ENCODE data around the gene CDH13. TPM values are rescaled to one million over a fixed set of nuclear protein-coding genes. Genes with fewer than 3 reads are reported as not detected.

CDH13 gene
- total and polyA plus RNA-seq, 10 of the 15 experiments (the other 5 are each of a cell fraction or from before 2014, with no cell fraction given), result under 0.01 to 0.05 TPM; not detected in 8

DNA sequence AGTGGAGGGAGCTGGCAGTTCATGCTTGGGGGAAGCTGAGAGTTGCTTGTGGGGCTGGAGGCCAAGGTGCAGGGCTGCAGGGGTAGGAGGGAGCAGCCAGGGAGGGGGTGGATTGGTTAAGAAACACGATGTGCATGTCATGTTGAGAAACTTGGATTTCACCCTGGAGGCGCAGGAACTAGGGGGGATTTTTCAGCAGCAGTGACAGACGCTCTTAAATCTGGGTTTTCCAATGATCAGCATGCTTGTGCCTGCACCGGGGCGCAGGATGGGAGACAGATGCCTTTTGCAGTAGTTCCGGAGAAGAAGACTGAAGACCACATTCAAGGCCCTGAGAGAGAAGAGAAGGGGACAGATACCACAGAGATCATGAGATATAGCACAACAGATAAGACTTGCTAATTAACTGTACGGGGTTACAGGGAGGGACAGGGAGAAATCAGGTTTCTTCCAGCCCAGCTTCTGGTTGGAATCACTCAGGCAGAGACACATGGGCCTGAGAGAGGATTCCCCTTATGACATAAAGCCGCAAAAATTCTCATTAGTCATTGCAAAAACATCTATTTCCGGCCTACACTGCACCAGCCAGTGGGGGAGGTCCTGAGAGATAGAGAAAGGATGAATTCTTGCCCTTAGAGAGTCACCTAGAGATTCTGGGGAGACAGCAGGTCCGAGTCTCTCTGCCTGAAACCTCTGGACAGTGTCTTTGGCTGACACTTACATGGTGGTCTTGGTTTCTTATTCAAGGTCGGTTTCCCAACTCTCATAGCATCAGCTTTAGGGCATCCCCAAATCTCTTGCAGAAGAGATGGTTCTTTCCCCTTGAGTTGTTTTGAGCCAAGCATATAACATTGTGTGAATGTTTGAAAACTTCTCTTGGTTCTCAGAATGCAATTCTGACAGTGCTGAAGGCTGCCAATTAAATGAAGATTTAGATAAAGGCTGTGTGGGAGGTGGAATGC is 27.1 kb downstream of the CDH13 start (continued):
- TF ChIP-seq NRF1 (conservative IDR thresholded peaks at IDR 0.05; ENCODE audit: low read depth, low read length), result no peak
- 0 out of 2 replicates have a peak, but pooled peaks have one; percentile 3 for TF ChIP-seq ZNF24 (IDR thresholded peaks at IDR 0.05)
- TF ChIP-seq BCL3 (IDR thresholded peaks at IDR 0.05; ENCODE audit: borderline replicate concordance, insufficient read depth, low read depth, low read length, poor library complexity, severe bottlenecking), result peak; percentile 85
- TF ChIP-seq ZNF217 (IDR thresholded peaks at IDR 0.05), result peak; percentile 95
- TF ChIP-seq JUND (IDR thresholded peaks at IDR 0.05; ENCODE audit: low read depth, low read length), result peak; percentile 73; the same call in 1 of the 2 replicates
- TF ChIP-seq POLR2A (IDR thresholded peaks at IDR 0.05; ENCODE audit: low read depth, low read length), result peak; percentile 64
- peak; percentile 20; the same call in 1 of the 2 replicates for TF ChIP-seq ZSCAN29 (IDR thresholded peaks at IDR 0.05)
- peak; percentile 60; the same call in 1 of the 2 replicates for TF ChIP-seq TCF7 (IDR thresholded peaks at IDR 0.05; ENCODE audit: borderline replicate concordance)
- TF ChIP-seq PAX5 (IDR thresholded peaks at IDR 0.05; ENCODE audit: borderline replicate concordance, low read depth, low read length), result peak; percentile 95
- peak; percentile 93 for TF ChIP-seq IKZF1 (conservative IDR thresholded peaks at IDR 0.05)
- TF ChIP-seq MEF2A (IDR thresholded peaks at IDR 0.05; ENCODE audit: insufficient read depth, low read depth, low read length), result peak; percentile 92
- TF ChIP-seq TARDBP (IDR thresholded peaks at IDR 0.05; ENCODE audit: borderline replicate concordance), result 0 out of 2 replicates have a peak, but pooled peaks have one; percentile 61
- no peak for TF ChIP-seq EZH2 (IDR thresholded peaks at IDR 0.05; ENCODE audit: borderline replicate concordance, control insufficient read depth, low read depth, low read length)
- peak; percentile 83 for TF ChIP-seq IRF4 (IDR thresholded peaks at IDR 0.05; ENCODE audit: low read depth, low read length)
- TF ChIP-seq, protein P1, sequence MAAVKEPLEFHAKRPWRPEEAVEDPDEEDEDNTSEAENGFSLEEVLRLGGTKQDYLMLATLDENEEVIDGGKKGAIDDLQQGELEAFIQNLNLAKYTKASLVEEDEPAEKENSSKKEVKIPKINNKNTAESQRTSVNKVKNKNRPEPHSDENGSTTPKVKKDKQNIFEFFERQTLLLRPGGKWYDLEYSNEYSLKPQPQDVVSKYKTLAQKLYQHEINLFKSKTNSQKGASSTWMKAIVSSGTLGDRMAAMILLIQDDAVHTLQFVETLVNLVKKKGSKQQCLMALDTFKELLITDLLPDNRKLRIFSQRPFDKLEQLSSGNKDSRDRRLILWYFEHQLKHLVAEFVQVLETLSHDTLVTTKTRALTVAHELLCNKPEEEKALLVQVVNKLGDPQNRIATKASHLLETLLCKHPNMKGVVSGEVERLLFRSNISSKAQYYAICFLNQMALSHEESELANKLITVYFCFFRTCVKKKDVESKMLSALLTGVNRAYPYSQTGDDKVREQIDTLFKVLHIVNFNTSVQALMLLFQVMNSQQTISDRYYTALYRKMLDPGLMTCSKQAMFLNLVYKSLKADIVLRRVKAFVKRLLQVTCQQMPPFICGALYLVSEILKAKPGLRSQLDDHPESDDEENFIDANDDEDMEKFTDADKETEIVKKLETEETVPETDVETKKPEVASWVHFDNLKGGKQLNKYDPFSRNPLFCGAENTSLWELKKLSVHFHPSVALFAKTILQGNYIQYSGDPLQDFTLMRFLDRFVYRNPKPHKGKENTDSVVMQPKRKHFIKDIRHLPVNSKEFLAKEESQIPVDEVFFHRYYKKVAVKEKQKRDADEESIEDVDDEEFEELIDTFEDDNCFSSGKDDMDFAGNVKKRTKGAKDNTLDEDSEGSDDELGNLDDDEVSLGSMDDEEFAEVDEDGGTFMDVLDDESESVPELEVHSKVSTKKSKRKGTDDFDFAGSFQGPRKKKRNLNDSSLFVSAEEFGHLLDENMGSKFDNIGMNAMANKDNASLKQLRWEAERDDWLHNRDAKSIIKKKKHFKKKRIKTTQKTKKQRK (IDR thresholded peaks at IDR 0.05; ENCODE audit: low read depth, low read length), result no peak
- TF ChIP-seq CEBPB (IDR thresholded peaks at IDR 0.05; ENCODE audit: borderline replicate concordance in 1 of 2, low read depth in 2 of 2, low read length in 2 of 2), result peak in 1 of 2 experiments; percentile 58; a peak in 1 of 4 replicates
- peak; percentile 97 for TF ChIP-seq ATF2 (IDR thresholded peaks at IDR 0.05; ENCODE audit: low read length)
- no peak for TF ChIP-seq ESRRA (IDR thresholded peaks at IDR 0.05; ENCODE audit: low read length)
- TF ChIP-seq, protein P2, sequence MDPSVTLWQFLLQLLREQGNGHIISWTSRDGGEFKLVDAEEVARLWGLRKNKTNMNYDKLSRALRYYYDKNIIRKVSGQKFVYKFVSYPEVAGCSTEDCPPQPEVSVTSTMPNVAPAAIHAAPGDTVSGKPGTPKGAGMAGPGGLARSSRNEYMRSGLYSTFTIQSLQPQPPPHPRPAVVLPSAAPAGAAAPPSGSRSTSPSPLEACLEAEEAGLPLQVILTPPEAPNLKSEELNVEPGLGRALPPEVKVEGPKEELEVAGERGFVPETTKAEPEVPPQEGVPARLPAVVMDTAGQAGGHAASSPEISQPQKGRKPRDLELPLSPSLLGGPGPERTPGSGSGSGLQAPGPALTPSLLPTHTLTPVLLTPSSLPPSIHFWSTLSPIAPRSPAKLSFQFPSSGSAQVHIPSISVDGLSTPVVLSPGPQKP (IDR thresholded peaks at IDR 0.05; ENCODE audit: low read depth, low read length), result peak; percentile 57; the same call in 1 of the 2 replicates
- no peak for TF ChIP-seq NR2C1 (IDR thresholded peaks at IDR 0.05)
- no peak for TF ChIP-seq ZZZ3 (IDR thresholded peaks at IDR 0.05; ENCODE audit: control insufficient read depth, insufficient read length, low read depth)
